ENCODE results near the gene GRK2. TPM values are rescaled to one million over a fixed set of nuclear protein-coding genes. Genes with fewer than 3 reads are reported as not detected.

Gene GRK2
- total RNA-seq, 2 experiments from 2014 or later: 303 to 305 TPM

- ATAC-seq (no peak), DNase-seq (no peak)
- TF ChIP-seq CTCF (IDR thresholded peaks at IDR 0.05): no peak
- CTCF ChIA-PET: interaction anchor here (1.5 to 10.4 kb wide), 6 partner anchors 25 to 62 kb away, joined by 4 to 62 read pairs (median 16); partner anchors contain the start of gene POLD4
- peaks cover 3% of the 10 kb centered on the region for H3K36me3 Mint-ChIP-seq (ENCODE audit: low read depth)
- H3K27me3 Mint-ChIP-seq: no peaks in the 10 kb centered on the region
- POLR2A ChIA-PET: interaction anchor here (1.1 kb wide), 1 partner anchor 24 kb away, joined by 5 read pairs; no protein-coding TSS in a partner anchor
- intact Hi-C loops (cut with micrococcal nuclease): no loop called here
- no peak overlapping the region for H3K4me3 Mint-ChIP-seq
- no peak overlapping the region for H3K27ac Mint-ChIP-seq
- peaks cover 7% of the 10 kb centered on the region for H3K4me1 Mint-ChIP-seq (ENCODE audit: low read depth)
- no peaks in the 10 kb centered on the region for H3K9me3 Mint-ChIP-seq
These were observed 54.4 kb downstream of the GRK2 start for GRCh38 chr11:67320691-67321090.

GRCh38 chr11:67321313-67321871 is 55.1 kb downstream of the GRK2 start:
- H3K36me3 Mint-ChIP-seq (ENCODE audit: low read depth): peaks cover 3% of the 10 kb centered on the region
- H3K27ac Mint-ChIP-seq: no peak overlapping the region
- H3K4me1 Mint-ChIP-seq (ENCODE audit: low read depth): peaks cover 7% of the 10 kb centered on the region
- no peaks in the 10 kb centered on the region for H3K27me3 Mint-ChIP-seq
- POLR2A ChIA-PET: interaction anchor here (0.7 to 1.1 kb wide), 5 partner anchors 19 to 80 kb away, joined by 3 to 5 read pairs (median 3); no protein-coding TSS in a partner anchor
- CTCF ChIA-PET: interaction anchor here (1.3 to 10.4 kb wide), 8 partner anchors 12 to 61 kb away, joined by 3 to 62 read pairs (median 10); partner anchors contain the start of gene POLD4
- TF ChIP-seq CTCF (IDR thresholded peaks at IDR 0.05): no peak
- no peak overlapping the region for H3K4me3 Mint-ChIP-seq
- ATAC-seq (no peak), DNase-seq (no peak)
- no peaks in the 10 kb centered on the region for H3K9me3 Mint-ChIP-seq
- intact Hi-C loops (cut with micrococcal nuclease): no loop called here

DNA sequence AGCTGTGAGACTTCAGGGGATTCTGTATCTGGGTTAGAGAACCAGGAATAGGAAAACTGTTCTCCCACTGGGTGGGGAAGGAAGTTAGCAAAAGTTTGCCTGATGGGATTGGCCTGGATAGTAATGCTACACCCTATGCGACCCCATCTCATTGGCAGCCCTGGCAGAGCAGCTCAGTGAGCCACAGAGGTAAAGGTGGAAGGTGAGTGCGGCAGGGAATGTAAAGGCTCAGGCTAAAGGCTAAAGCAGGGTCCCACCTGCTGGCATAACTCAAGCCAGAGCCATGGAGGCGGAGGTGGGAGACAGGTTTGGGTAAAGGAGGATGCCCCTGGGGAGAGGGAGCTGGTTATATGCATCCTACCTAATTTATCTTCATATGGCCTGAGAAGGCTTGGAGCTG is 55.8 kb downstream of the GRK2 start:
- TF ChIP-seq CTCF (IDR thresholded peaks at IDR 0.05): no peak
- CTCF ChIA-PET: interaction anchor here (0.9 to 10.4 kb wide), 8 partner anchors 11 to 60 kb away, joined by 3 to 62 read pairs (median 7); partner anchors contain the start of gene POLD4
- H3K4me3 Mint-ChIP-seq: no peak overlapping the region

GRCh38 chr11:67323526-67323925 is 57.3 kb downstream of the GRK2 start:
- intact Hi-C loops (cut with micrococcal nuclease): no loop called here
- no peak for DNase-seq
- H3K27me3 Mint-ChIP-seq: no peaks in the 10 kb centered on the region
- ChIA-PET CTCF (interaction anchor here (0.9 to 10.4 kb wide), 5 partner anchors 22 to 156 kb away, joined by 3 to 62 read pairs (median 9); no protein-coding TSS in a partner anchor), POLR2A (interaction anchor here (0.9 to 1.8 kb wide), 2 partner anchors 10 to 19 kb away, joined by 3 to 6 read pairs; no protein-coding TSS in a partner anchor)
- no peak for ATAC-seq
- no peaks in the 10 kb centered on the region for H3K9me3 Mint-ChIP-seq
- H3K4me3 Mint-ChIP-seq: no peak overlapping the region
- no peak for TF ChIP-seq CTCF (IDR thresholded peaks at IDR 0.05)
- H3K27ac Mint-ChIP-seq: no peak overlapping the region
- peaks cover 1% of the 10 kb centered on the region for H3K36me3 Mint-ChIP-seq (ENCODE audit: low read depth)
- H3K4me1 Mint-ChIP-seq (ENCODE audit: low read depth): peaks cover 3% of the 10 kb centered on the region

More for the DNA sequence above, 55.8 kb downstream of the GRK2 start:
- Mint-ChIP-seq H3K27ac (no peak overlapping the region), H3K4me1 (ENCODE audit: low read depth) (peaks cover 7% of the 10 kb centered on the region), H3K9me3 (no peaks in the 10 kb centered on the region), H3K36me3 (ENCODE audit: low read depth) (peaks cover 3% of the 10 kb centered on the region), H3K27me3 (no peaks in the 10 kb centered on the region)
- intact Hi-C loops (cut with micrococcal nuclease): no loop called here
- no peak for DNase-seq
- no peak for ATAC-seq
- POLR2A ChIA-PET: interaction anchor here (0.6 to 1.8 kb wide), 5 partner anchors 9 to 81 kb away, joined by 3 to 6 read pairs (median 3); no protein-coding TSS in a partner anchor

DNA sequence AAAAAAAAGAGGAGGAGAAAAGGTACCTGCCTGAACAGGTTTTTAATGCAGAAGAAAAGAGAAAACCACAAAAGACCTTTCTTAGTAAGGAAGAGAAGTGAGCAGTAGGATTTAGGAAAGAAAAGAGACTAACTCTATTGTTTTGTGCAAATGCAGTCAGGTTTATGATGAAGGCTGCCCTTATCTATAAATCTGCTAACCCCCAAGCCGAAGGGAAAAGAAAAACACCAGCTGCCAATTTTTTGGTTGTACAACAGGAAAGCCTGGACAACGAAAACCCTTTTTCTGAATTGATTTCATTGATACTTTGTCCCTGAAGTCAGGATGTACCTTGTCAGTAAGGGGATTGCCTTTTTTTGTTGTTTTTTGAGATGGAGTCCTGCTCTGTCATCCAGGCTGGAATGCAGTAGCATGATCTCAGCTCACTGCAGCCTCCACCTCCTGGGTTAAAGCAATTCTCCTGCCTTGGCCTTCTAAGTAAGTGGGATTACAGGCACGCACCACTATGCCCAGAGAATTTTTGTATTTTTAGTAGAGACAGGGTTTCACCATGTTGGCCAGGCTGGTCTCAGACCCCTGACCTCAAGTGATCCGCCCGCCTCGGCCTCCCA is 65.9 kb downstream of the GRK2 start:
- H3K4me1 Mint-ChIP-seq (ENCODE audit: low read depth): no peaks in the 10 kb centered on the region

More for the DNA sequence above, 65.9 kb downstream of the GRK2 start:
- no peaks in the 10 kb centered on the region for H3K9me3 Mint-ChIP-seq
- no peaks in the 10 kb centered on the region for H3K36me3 Mint-ChIP-seq (ENCODE audit: low read depth)
- TF ChIP-seq CTCF (IDR thresholded peaks at IDR 0.05): no peak
- ChIA-PET POLR2A (interaction anchor here (0.7 kb wide), 1 partner anchor 12 kb away, joined by 3 read pairs; no protein-coding TSS in a partner anchor), CTCF (interaction anchor here (1.1 to 3.1 kb wide), 5 partner anchors 12 to 51 kb away, joined by 3 to 12 read pairs (median 8); no protein-coding TSS in a partner anchor)
- no peak overlapping the region for H3K4me3 Mint-ChIP-seq
- H3K27ac Mint-ChIP-seq: no peak overlapping the region
- no peaks in the 10 kb centered on the region for H3K27me3 Mint-ChIP-seq
- ATAC-seq (no peak), DNase-seq (no peak)
- intact Hi-C loops (cut with micrococcal nuclease): no loop called here

Data from activated CD8-positive, alpha-beta T cell treated with anti-CD3 and anti-CD28 coated beads for 36 hours (primary cell).